ENCODE results near the gene MEI1. TPM values are rescaled to one million over a fixed set of nuclear protein-coding genes. Genes with fewer than 3 reads are reported as not detected.

Gene MEI1
- total RNA-seq, 4 donors from 2014 or later = 0.07 to 0.81 (median 0.50) TPM; not detected in 1

- Histone ChIP-seq H3K27me3 (no peaks in the 10 kb centered on the region), H3K4me1 (peaks cover 0 to 23% (median 9%) of the 10 kb centered on the region in 3 donors), H3K9me3 (no peaks in the 10 kb centered on the region), H3K27ac (peak overlapping the region in 3 of 4 donors; percentile 15 to 58 (median 53)), H3K36me3 (peaks cover 0 to 17% of the 10 kb centered on the region in 2 donors), H3K4me3 (no peak overlapping the region)
- TF ChIP-seq CTCF (IDR thresholded peaks at IDR 0.05) (no peak), POLR2AphosphoS5 (IDR thresholded peaks at IDR 0.05) (no peak), EP300 (IDR thresholded peaks at IDR 0.05) (no peak), POLR2A (IDR thresholded peaks at IDR 0.05) (no peak)
- ATAC-seq = no peak
- WGBS, 2 donors (ENCODE audit: low coverage in 1 of 2) = no CpG with 5 or more reads among the region's 11 CpGs
These were observed 2.6 kb upstream of the MEI1 start for GRCh38 chr22:41696703-41697102.

- 71% methylated on average over 4 of the region's 12 CpGs; no CpG with 5 or more reads in 1 of the 2 donors for WGBS, 2 donors (ENCODE audit: low coverage in 1 of 2)
- H3K4me1 ChIP-seq = peaks cover 0 to 23% (median 9%) of the 10 kb centered on the region in 3 donors
- no peaks in the 10 kb centered on the region for H3K9me3 ChIP-seq
- peak; percentile 85 for ATAC-seq
- H3K27ac ChIP-seq = peak overlapping the region in 3 of 4 donors; percentile 15 to 58 (median 53)
- peaks cover 0 to 17% of the 10 kb centered on the region in 2 donors for H3K36me3 ChIP-seq
- no peak for TF ChIP-seq EP300 (IDR thresholded peaks at IDR 0.05)
- peak; percentile 89 to 99 (median 94) for TF ChIP-seq CTCF (IDR thresholded peaks at IDR 0.05)
- no peak for TF ChIP-seq POLR2A (IDR thresholded peaks at IDR 0.05)
- H3K27me3 ChIP-seq = no peaks in the 10 kb centered on the region
- peak overlapping the region in 1 of 2 donors; percentile 36 for H3K4me3 ChIP-seq
These were observed 2.1 kb upstream of the MEI1 start for GRCh38 chr22:41697126-41697775.

- WGBS, 2 donors (ENCODE audit: low coverage in 1 of 2) = 84% methylated on average over 7 of the region's 16 CpGs; no CpG with 5 or more reads in 1 of the 2 donors
- TF ChIP-seq POLR2A (IDR thresholded peaks at IDR 0.05) = no peak
- no peak for TF ChIP-seq EP300 (IDR thresholded peaks at IDR 0.05)
- no peak for TF ChIP-seq POLR2AphosphoS5 (IDR thresholded peaks at IDR 0.05)
- TF ChIP-seq CTCF (IDR thresholded peaks at IDR 0.05) = no peak
- H3K4me1 ChIP-seq = peaks cover 0 to 23% (median 9%) of the 10 kb centered on the region in 3 donors
These were observed 733 bp downstream of the MEI1 start for GRCh38 chr22:41700108-41700364.

GRCh38 chr22:41702763-41703162 lies 3.5 kb downstream of the MEI1 start:
- no peak overlapping the region for H3K4me3 ChIP-seq
- H3K4me1 ChIP-seq = peaks cover 0 to 9% (median 6%) of the 10 kb centered on the region in 3 donors
- no peak for TF ChIP-seq POLR2A (IDR thresholded peaks at IDR 0.05)
- TF ChIP-seq CTCF (IDR thresholded peaks at IDR 0.05) = no peak
- TF ChIP-seq POLR2AphosphoS5 (IDR thresholded peaks at IDR 0.05) = no peak
- no peak for TF ChIP-seq EP300 (IDR thresholded peaks at IDR 0.05)
- ATAC-seq = no peak
- 93% methylated on average over 3 to 5 of the region's 9 CpGs for WGBS, 2 donors (ENCODE audit: low coverage in 1 of 2)
- H3K36me3 ChIP-seq = no peaks in the 10 kb centered on the region
- H3K27me3 ChIP-seq = no peaks in the 10 kb centered on the region
- H3K9me3 ChIP-seq = no peaks in the 10 kb centered on the region
- H3K27ac ChIP-seq = no peak overlapping the region

More at GRCh38 chr22:41700108-41700364, 733 bp downstream of the MEI1 start:
- no peak overlapping the region for H3K4me3 ChIP-seq
- H3K9me3 ChIP-seq = no peaks in the 10 kb centered on the region
- H3K27me3 ChIP-seq = no peaks in the 10 kb centered on the region
- no peak overlapping the region for H3K27ac ChIP-seq
- H3K36me3 ChIP-seq = no peaks in the 10 kb centered on the region
- ATAC-seq = no peak

- no peak for ATAC-seq
- Histone ChIP-seq H3K4me3 (no peak overlapping the region), H3K27ac (no peak overlapping the region), H3K4me1 (no peaks in the 10 kb centered on the region), H3K9me3 (no peaks in the 10 kb centered on the region), H3K27me3 (no peaks in the 10 kb centered on the region), H3K36me3 (no peaks in the 10 kb centered on the region)
- no peak for TF ChIP-seq POLR2A (IDR thresholded peaks at IDR 0.05)
- 93 to 95% methylated on average over 6 to 7 of the region's 10 CpGs for WGBS, 2 donors (ENCODE audit: low coverage in 1 of 2)
These were observed 10.0 kb downstream of the MEI1 start for GRCh38 chr22:41709341-41709740.
